ENCODE data around the gene TVP23A.
"Not testable (repeated sequence)": the region's sequence is repeated elsewhere in the genome, so short reads cannot be mapped to it uniquely, and the experiment has no call there.

TVP23A gene

DNA sequence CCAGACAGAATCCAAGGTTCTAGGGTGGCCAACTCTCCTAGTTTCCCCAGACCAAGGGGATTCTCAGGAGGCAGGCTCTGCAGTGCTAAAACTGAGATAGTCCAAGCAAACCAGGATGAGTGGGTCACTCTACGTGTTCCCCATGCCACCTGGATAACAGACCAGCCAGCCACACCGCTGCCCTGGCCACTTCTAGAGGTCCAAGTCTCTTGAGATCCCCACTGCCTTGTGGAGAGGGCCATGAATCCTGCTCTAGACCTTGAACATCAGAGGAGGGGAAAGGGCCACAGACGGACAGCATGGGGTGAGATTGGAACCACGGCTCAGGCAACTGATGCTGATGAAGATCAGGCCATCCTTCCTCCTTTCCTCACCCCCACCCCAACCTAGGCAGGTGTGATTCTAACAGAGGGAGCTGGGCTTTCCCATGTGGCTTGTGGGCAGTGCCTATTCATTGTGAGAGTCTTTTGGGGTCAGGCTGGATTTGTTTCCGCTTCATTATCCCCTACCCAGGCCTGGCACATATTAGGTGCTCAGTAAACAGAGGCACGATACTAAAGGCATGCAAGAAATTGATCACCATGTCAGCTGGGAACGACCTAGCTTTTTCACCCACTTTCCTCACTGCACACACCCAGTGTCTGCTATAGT, 16.8 kb upstream of the TVP23A start:
- no peak for DNase-seq

DNA sequence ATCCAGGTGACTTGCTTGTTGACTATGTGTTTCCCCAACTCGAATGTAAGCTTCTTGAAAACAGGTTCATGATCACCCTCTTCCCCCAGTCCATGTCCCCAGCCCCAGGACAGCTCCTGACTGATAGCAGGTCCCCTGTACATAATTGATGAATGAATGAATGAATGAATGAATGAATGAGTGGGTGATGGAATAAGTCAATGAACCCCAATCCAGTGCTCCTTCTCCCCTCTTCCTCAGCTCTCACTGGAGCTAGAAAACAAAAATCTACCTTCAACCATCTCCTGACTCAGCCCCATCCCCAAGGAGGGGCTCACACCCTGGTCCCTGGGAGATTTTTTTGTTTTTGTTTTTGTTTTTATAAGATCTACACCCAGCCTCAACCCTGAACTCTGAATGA, 16.2 kb upstream of the TVP23A start:
- DNase-seq: no peak

DNA sequence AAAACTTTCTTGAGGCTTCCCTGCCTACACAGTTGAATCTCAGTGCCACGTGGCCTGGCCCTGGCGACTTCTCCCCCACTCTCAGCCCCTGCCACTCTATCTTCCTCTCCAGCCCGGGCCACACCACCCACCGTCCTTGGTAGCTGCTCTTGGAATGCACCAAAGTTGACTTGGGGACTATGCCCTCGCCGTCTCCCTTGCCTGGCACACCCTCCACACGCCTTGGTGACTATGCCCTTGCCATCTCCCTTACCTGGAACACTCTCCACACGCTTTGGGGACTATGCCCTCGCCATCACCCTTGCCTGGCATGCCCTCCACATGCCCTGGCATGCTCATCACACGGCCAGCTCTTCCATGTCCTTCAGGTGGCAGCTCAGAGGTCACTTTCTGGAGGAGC, 15.5 kb upstream of the TVP23A start:
- DNase-seq: no peak

DNA sequence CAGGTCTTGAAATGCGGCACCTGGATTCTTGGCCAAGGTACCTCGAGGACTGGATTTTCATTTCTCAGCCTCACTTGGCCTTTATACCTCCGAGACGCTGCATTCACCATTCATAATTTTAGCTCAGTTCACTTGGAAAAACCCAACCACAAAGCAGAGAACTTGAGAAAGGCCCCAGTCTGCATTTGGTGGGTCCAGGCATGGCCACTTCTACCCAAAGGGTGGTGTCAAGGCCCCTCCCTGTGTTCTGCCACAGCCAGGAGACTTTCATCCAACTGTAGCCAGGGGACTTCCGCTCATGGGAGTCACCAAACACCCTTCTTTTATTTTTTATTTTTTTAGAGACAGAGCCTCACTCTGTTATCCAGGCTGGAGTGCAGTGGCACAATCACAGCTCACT, 14.7 kb upstream of the TVP23A start:
- no peak for DNase-seq

DNA sequence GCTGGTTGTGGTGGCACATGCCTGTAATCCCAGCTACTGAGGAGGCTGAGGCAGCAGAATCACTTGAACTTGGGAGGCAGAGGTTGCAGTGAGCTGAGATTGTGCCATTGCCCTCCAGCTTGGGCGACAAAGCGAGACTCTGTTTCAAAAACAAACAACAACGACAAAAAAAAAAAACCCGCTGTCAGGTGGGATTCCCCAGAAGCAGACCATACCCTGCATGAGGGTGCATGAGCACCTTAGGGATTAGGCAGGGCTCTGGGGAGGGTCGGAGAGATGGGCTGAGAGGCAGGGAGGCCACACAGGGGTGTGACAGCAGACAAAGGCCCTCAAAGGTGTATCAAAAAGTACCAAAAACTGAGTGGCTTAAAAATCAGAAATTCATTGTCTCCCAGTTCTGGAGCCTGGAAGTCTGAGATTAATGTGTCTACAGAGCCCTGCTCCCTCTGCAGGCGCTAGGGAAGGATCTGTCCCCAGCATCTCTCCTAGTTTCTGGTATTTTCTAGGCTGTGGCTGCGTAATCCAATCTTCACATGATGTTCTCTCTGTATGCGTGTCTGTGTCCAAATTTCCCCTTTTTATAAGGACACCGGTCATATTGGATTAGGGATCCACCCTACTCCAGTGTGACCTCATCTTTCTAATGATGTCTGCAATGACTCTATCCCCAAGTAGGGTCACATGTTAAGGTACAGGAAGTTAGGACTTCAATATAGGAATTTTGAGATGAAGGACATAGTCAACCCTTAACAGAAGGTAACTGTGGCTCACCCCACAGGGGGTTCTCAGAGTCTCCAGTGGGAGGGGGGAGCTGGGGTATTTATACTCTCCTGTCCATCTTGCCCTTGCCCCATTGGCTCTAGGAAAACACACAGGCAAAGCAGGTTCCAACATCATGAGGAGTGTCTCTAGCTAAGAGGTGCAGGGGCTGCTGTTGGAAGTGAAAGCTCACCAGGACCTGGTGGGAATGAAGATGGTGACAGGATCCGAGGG, 13.6 kb upstream of the TVP23A start:
- no peak for DNase-seq

DNA sequence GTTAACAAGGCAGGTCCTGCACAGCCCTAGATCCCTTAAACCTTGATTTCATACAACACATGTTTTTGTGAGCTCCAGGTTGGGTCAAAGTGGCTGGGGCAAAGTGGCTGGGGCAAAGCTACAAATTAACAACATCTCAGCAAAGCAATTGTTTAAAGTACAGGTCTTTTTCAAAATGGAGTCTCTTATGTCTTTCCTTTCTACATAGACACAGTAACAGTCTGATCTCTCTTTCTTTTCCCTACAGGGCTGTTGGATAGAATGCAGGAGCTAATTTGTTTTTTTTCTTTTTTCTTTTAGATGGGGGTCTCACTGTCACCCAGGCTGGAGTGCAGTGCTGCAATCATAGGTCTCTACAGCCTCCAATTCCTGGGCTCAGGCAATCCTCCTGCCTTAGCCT, 11.6 kb upstream of the TVP23A start:
- not testable (repeated sequence) for DNase-seq

DNA sequence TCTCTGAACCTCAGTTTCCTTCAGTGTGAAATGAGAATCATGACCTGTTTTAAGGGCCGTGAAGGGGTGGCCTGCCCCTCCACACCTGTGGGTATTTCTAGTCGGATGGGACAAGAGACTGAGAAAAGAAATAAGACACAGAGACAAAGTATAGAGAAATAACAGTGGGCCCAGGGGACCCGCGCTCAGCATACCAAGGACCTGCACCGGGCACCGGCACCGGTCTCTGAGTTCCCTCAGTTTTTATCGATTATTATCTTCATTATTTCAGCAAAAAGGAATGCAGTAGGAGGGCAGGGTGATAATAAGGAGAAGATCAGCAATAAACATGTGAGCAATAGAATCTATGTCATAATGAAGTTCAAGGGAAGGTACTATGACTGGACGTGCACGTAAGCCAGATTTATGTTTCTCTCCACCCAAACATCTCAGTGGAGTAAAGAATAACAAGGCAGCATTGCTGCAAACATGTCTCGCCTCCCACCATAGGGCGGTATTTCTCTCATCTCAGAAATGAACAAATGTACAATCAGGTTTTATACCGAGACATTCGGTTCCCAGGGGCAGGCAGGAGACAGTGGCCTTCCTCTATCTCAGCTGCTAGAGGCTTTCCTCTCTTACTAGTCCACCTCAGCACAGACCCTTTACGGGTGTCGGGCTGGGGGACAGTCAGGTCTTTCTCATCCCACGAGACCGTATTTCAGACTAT, 10.9 kb upstream of the TVP23A start:
- not testable (repeated sequence) for DNase-seq

DNA sequence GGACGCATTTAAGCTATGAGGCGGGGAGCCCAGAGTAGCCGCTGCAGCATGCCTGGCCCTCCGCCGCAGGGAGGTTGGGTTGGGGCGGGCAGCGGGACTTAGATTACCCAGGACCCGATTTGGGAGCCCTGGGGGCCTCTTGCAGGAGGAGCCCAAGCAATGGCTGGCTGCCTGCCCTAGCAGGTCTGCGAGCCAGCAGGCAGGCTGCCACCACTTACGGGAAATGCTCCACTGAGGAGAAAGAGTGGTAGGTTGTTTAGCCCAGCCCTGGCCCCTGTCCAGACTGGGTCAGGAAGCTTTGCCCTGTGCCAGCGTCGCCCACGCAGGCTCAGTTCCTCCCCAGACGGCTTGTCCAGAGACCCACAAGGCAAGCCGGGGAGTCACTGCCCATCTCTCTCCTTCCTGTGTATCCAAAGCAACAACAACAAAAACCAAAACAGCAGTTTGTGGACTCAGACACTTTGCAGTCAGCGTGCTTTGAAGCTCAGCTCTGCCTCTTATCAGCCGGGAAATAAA, 10.3 kb upstream of the TVP23A start:
- no peak for DNase-seq

DNA sequence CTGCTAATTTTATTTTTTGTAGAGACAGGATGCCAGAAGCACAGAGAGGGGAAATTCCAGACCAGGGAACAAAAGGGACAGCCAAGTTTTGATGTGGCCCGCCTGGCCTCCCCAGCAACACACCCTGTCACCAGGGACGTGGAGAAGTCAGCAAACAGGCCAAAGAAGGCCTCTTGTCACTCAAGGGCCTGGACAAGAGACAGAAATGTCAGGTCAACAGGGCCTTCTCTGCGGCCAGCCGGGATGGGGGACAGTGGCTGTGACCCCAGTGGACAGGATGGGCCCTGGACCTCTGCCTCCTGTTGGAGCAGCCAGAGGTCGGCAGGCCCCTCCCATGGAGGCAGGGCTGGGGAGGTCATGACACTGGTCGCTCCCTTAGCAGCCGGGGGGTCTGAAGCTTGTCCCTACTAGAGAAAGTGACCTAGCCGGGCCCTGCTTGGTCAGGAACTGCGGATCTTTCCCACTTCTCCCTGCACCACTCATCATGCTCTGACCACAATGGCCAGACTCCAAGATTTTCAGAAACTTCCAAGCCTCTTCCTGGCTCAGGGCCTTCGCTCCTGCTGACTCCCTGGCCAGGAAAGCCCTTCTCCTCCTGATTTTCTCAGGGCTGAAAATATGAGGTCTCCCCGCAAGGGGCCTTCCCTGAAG, 9.2 kb upstream of the TVP23A start:
- DNase-seq: no peak

DNA sequence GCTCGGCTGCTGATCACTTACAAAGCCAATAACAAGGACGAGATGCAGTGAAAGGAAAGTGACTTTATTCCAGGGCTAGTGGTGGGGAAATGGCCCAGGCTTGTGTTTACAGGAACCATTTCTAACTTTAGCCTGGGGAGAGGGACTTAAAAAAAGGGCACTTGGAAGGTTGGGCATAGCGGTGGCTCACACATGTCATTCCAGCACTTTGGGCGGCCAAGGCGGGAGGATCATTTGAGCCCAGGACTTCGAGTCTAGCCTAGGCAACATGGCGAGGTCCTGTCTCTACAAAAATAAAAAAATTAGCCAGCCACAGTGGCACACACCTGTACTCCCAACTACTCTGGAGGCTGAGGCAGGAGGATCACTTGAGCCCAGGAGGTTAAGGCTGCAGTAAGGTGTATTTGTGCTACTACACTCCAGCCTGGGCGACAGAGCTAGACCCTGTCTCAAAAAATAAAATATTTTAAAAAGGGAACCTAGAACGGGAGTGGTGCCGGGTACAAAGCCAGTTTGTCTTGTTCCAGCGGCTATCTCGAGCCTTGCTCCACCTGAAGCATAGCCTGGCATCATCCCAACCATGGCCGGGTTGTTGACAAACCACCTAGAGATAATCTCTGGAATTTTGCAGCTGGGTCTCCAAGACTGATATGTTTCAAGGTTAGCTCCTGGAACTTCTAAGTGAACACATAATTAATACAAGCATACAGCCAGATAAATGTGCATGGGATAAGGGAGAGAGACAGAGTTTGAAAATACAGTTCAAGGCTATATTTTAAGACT, 5.7 kb upstream of the TVP23A start:
- no peak for DNase-seq

DNA sequence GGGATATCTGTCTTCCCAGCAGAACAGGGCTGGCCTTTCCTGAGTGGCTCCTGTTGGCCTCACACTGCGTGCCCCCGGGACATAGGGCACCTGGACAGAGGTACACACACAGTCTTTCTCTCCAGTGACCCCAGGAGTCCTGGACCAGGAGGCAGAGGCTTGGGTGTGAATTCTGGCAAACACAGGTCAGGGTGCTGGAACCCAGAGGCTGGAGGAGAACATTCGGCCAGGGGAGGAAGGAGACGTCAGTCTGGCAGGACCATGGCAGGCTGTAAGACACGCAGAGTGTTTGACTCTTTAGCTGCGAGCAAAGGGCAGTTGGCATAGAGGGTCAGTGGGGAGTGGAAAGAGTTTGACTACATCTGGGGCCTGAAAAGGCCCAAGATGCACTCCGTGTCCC, 4.1 kb upstream of the TVP23A start:
- DNase-seq: no peak

DNA sequence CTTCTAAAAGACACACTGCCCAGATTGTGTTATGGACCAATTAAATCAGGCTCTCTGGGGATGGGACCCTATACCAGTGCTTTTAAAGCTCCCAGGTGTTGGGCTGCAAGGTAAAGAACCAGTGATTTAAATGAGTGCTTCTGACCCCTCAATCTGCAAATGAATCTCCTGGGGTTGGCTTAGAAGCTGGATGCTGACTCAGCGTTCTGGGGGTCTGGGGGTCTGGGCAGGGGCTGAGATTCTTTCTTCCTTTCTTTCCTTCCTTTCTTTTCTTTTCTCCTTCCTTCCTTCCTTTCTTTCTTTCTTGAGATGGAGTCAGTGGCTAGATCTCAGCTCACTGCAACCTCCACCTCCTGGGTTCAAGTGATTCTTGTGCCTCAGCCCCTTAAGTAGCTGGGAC, 2.0 kb upstream of the TVP23A start:
- DNase-seq: no peak

DNA sequence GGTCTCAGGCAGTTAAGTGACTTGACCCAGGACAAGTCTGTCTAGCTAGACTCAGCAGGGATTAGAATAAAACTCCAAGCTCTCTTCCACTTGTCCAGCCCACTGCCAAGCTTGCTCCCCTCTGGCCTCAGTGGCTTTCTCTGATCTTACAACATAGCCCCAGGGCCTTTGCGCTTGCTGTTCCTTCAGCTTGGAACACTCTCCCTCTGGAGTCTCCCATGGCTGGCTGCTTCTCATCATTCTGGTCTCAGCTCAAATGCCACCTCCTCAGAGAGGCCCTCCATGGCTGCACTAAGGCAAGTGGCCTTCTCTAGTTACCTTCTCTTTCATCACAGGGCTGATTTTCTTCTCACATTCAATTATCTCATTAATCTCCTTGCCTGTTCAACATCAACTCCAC, 1.1 kb downstream of the TVP23A start:
- no peak for DNase-seq

DNA sequence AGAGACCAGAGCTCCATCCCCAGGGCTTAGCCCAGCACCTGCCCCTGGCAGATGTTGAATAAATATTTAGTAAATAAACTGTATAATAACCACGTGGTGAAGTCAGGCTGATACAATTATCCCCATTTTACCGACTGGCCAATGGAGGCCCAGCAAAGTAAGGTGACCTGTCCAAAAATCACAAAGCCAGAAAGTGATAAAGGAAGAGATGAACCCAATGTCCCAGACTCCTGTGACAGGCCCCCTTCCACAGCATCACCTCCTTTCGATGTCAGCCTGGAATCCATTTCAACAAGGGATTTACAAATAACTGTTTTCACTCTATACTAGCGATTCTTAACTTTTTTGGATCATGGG, 5.5 kb downstream of the TVP23A start:
- DNase-seq: no peak

DNA sequence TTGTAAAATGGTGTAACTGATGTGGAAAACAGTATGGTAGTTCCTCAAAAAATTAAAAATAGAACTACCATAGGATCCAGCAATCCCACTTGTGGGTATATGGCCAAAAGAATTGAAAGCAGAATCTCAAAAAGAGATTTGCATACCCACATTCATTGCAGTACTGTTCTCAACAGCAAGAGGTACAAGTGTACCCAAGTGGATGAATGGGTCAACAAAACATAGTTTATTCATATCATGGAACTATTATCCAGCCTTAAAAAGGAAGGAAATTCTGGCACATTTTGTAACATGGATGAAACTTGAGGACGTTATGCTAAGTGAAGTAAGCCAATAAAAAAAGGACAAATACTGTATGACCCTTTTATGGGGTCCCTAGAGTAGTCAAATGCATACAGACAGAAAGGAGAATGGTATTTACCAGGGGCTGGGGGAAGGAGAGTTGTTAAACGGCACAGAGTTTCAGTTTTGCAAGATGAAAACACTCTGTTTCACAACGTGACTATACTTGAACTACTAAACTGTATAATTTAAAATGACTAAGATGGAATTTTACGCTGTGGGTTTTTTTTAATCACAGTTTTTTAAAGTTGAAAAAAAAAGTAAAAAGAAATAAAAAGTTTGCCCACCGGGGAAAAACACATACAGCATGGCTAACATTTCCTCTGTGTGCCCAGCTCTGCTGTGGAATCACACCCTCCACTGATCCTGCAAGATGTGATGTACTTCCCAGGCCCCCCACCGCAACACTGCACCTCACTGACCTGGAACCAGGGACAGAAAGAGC, 6.1 kb downstream of the TVP23A start:
- no peak for DNase-seq

DNA sequence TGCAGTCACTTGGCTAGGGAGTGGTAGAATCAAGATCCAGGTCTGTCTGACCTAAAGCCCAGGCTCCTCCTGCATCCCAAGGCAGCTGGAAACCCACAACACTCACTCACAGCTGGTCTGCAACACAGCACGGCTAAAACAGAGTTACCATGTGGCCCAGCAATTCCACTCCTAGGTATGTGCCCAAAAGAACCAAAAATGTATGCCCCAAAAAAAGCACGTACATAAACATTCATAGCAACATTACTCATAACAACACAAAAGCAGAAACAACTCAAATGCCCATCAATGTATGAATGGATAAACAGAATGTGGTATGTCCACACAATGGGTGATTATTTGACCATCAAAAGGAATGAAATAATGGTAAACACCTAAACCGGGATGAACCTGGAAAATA, 8.9 kb downstream of the TVP23A start:
- no peak for DNase-seq

DNA sequence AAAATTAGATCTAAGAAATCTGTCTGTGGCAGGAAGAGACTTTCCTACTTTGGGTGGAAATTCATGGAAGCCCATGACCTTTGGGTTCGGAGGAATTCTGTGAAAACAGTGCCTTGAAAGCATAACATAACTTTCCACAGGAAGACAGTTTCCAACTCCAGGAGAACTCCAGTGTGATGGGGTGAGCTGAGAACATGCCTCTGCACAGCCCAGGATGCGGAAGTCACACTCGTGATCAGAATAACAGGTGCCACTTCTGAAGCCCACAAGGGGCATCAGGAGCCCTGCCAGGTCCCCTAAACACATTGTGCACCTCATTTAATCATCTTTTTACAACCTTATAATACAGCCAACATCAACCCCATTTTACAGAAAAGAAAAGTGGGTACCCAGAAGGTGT, 9.7 kb downstream of the TVP23A start:
- no peak for DNase-seq

DNA sequence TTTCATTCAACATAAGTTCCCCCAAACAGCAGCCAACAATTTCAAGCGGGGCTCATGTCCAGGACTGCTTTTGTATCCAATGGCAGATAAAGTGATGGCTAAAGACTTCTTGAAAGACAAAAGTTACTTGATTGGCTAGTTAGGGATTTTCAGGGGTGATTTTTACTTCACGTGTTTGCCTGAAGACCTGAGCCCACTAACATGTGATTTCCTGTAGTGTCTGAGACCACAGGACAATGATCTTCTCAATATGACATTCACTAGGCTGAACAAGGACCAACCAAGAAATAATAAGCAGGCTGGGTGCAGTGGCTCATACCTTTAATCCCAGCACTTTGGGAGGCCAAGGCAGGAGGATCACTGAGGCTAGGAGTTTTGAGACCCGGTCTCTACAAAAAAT, 10.4 kb downstream of the TVP23A start:
- no peak for DNase-seq

DNA sequence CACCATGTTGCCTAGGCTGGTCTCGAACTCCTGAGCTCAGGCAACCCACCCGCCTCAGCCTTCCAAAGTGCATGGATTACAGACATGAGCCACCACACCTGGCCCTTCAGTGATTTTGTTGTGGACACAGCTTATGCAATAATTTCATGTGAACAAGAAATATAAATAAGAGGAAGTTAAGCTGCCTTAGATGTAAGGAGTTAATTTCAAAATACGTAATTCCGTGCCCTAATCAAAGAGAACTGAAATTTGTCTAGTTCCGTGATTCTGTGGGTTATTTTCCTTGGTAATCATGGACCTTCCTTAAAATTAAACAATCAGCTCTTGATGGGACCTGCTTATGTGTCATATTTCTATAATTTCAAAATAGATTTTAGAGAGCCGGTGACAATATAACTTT, 11.9 kb downstream of the TVP23A start:
- no peak for DNase-seq

DNA sequence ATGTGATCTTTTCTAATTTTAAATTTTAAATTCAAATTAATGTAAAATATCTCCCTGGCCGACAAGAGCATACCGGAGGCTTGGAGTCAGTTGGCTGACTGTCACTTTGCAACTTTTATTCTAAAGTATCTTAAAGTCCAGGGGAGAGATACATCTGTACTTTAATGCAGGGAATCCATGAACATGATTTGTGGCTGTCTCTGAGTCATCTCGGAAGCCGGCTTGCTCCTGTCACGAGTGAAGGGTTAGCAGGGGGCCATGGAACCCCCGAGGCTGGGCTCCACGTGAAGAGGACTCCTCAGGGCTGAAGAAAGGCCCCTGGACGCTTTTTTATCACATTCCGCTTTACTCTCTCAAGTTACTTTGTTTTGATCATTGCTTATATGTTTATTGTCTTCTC, 13.3 kb downstream of the TVP23A start:
- no peak for DNase-seq

DNA sequence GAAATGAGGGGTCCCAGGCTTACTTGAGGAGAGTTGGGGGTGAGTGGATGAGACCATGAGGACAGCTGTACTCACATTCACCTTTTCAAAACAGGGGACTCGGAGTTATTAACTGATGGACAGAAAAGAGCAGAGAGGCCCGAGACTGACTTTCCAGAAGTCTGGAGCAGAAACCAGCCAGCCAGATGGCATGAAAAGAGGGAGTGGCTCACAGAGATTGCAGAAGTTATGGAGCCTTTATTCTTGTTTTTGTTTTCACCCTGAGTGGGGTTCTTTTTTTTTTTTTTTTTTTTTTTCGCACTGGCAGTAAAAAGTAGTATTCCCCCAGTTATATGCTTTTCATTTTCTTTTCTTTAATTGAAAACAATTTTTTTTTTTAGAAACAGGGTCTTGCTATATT, 18.9 kb downstream of the TVP23A start:
- no peak for DNase-seq

Measured in SW 1271 (cell line).